Upper lobe of right lung (tissue), 1 donor: ENCODE results near the gene ZNF219. TPM values are rescaled to one million over a fixed set of nuclear protein-coding genes. Genes with fewer than 3 reads are reported as not detected.

Source experiments
- ATAC-seq: fragments of 200-7000 bp; cut with Tn5 transposase; one replicate; pipeline ENCODE4 v1.9.1; 2020; ENCODE audit warnings: mild to moderate bottlenecking, moderate library complexity
- DNase-seq: peaks from one replicate; pipeline ENCODE4 v3.0.0-alpha.2; 2020
- H3K27ac ChIP-seq: fragments of 200-600 bp; one replicate; pipeline ENCODE4 v1.8.0; 2022
- H3K27me3 ChIP-seq: fragments of 200-600 bp; one replicate; pipeline ENCODE4 v1.8.0; 2022; ENCODE audit warnings: mild to moderate bottlenecking
- H3K36me3 ChIP-seq: fragments of 200-600 bp; one replicate; pipeline ENCODE4 v1.8.0; 2022
- H3K4me1 ChIP-seq: fragments of 200-600 bp; one replicate; pipeline ENCODE4 v1.8.0; 2022
- H3K4me3 ChIP-seq: fragments of 200-600 bp; one replicate; pipeline ENCODE4 v1.8.0; 2022; ENCODE audit warnings: mild to moderate bottlenecking
- H3K9me3 ChIP-seq: fragments of 200-600 bp; one replicate; pipeline ENCODE4 v1.8.0; 2022
- intact Hi-C: fragments of 100-400 bp; cut with DNase I; formaldehyde crosslinking; loops from one replicate; pipeline ENCODE4 v1.11.0; 2022
- total RNA-seq: library from RNA; stranded (reverse); fragmentation: NEBNext Ultra II Directional; extraction: Animal tissue kit (Norgen Biotek cat#: 25700); gene quantifications from one replicate; pipeline ENCODE4 v1.2.1, GENCODE V29; 2021
- TF ChIP-seq, protein P1 (sequence below): fragments of 200-600 bp; IDR thresholded peaks from one replicate; pipeline ENCODE4 v1.8.0; 2022; ENCODE audit warnings: antibody characterized with exemption
- donor health status: DM: no; HTN: yes; CAD: no; lungs with severe emphysema.

ZNF219 gene
- total RNA-seq, 1 donor from 2014 or later = 52.8 TPM

DNA sequence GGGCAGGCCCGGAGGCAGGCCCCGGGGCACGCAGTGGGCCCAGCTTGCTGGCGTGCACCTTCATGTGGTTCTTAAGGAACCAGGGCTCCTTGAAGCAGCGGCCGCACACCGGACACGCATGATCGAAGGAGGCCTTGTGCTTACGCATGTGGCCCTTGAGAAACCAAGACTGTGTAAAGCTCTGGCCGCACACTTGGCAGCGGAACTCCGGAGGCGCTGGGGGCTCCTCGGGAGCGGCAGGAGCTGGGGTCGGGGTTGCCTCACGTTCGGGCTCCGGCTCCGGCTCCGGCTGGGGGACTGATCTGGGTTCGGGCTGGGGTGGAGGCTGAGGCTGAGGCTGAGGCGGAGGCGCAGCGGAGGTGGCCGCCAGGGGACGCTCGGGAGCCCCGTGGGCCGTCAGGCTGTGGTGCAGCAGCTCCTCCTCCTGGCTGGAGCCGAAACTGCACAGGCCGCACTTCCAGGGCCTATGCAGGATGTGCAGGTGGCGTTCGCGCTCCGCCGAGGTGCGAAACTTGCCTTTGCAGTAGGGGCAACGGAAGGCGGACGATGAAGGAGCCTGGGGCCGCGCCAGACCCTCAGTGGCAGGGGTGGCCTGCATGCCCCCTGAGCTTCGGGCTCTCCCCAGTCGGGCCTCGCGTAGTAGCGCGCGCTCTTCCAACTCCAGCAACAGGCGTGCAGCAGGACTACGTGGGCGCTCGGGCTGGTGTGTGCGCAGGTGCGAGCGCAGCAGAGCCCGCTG, 6.0 kb downstream of the ZNF219 start:
- TF ChIP-seq, protein P1, sequence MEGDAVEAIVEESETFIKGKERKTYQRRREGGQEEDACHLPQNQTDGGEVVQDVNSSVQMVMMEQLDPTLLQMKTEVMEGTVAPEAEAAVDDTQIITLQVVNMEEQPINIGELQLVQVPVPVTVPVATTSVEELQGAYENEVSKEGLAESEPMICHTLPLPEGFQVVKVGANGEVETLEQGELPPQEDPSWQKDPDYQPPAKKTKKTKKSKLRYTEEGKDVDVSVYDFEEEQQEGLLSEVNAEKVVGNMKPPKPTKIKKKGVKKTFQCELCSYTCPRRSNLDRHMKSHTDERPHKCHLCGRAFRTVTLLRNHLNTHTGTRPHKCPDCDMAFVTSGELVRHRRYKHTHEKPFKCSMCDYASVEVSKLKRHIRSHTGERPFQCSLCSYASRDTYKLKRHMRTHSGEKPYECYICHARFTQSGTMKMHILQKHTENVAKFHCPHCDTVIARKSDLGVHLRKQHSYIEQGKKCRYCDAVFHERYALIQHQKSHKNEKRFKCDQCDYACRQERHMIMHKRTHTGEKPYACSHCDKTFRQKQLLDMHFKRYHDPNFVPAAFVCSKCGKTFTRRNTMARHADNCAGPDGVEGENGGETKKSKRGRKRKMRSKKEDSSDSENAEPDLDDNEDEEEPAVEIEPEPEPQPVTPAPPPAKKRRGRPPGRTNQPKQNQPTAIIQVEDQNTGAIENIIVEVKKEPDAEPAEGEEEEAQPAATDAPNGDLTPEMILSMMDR = peak; percentile 100
- peak; percentile 98 for ATAC-seq
- Histone ChIP-seq H3K4me3 (no peak overlapping the region), H3K36me3 (peaks cover 52% of the 10 kb centered on the region), H3K4me1 (peaks cover 13% of the 10 kb centered on the region), H3K27me3 (no peaks in the 10 kb centered on the region), H3K27ac (no peak overlapping the region), H3K9me3 (no peaks in the 10 kb centered on the region)
- peak; percentile 93 for DNase-seq
- intact Hi-C loops = loop anchor here (5.0 kb wide), 1 partner anchor 75 kb away; no protein-coding TSS in a partner anchor

DNA sequence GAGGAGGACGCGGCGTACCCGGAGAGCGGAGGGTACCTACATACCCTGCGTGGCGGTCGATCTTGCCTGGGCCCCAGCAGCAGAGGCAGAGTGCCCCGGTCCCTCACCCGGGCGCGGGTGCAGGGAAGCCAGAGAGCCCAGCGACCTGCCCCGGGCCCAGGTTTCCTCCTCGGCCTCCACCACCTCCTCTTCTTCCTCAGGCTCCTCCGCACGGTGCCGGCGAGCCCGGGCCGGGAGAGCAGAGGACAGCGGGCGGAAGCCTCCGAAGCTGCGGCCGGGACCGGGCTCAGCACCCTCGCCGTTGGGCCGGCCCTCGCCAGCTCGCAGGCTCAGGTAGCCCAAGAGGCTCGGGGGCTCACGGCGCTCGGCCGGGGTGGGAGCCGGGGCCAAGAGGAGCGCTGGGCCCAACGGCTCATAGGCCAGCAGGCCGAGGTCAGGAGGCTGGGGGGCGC, 6.6 kb downstream of the ZNF219 start:
- H3K36me3 ChIP-seq = peaks cover 58% of the 10 kb centered on the region

DNA sequence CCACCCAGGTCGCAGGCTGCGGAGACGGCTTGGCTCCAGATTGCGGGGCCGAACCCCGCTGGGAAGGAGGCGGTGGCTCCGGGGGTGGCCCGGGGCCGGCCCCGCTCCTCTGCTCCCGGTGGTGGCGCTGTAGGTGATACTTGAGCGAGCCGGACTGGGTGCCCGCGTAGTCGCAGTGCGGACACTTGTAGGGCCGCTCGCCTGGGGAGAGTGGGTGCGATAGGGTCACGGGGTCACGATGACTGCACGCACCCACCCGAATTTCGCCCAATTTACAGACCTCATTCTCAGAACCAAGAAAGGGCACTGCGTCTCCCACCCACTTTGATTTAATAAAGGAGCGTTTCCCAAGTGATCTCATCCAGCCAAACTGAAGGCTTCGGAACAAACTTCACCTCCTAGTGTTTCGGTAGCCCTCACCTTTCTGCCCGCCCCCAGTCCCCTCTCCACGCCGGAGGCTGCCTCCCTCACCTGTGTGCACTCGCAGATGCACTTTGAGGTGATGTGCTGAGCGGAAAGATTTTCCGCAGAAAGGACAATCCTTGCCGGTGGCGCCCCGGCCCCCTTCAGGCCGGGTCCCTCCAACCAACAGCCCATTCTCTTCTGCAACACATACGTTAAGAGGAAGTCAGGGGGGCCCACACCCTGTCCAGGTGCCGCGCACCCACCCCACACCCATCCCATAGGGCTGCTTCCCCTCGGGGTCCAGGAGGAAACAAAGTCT, 7.4 kb downstream of the ZNF219 start:
- Histone ChIP-seq H3K27me3 (no peaks in the 10 kb centered on the region), H3K9me3 (no peaks in the 10 kb centered on the region), H3K36me3 (peaks cover 62% of the 10 kb centered on the region), H3K4me3 (no peak overlapping the region), H3K4me1 (peaks cover 3% of the 10 kb centered on the region), H3K27ac (no peak overlapping the region)
- no peak for ATAC-seq
- DNase-seq = no peak
- intact Hi-C loops = loop anchor here (5.0 kb wide), 1 partner anchor 74 kb away; no protein-coding TSS in a partner anchor
- TF ChIP-seq, protein P1 = no peak

More for the DNA sequence above, 6.6 kb downstream of the ZNF219 start:
- no peak overlapping the region for H3K4me3 ChIP-seq
- no peaks in the 10 kb centered on the region for H3K27me3 ChIP-seq
- TF ChIP-seq, protein P1 = no peak
- H3K9me3 ChIP-seq = no peaks in the 10 kb centered on the region
- no peak for DNase-seq
- no peak for ATAC-seq
- H3K27ac ChIP-seq = no peak overlapping the region
- H3K4me1 ChIP-seq = peaks cover 9% of the 10 kb centered on the region
- intact Hi-C loops = loop anchor here (5.0 kb wide), 1 partner anchor 75 kb away; no protein-coding TSS in a partner anchor

DNA sequence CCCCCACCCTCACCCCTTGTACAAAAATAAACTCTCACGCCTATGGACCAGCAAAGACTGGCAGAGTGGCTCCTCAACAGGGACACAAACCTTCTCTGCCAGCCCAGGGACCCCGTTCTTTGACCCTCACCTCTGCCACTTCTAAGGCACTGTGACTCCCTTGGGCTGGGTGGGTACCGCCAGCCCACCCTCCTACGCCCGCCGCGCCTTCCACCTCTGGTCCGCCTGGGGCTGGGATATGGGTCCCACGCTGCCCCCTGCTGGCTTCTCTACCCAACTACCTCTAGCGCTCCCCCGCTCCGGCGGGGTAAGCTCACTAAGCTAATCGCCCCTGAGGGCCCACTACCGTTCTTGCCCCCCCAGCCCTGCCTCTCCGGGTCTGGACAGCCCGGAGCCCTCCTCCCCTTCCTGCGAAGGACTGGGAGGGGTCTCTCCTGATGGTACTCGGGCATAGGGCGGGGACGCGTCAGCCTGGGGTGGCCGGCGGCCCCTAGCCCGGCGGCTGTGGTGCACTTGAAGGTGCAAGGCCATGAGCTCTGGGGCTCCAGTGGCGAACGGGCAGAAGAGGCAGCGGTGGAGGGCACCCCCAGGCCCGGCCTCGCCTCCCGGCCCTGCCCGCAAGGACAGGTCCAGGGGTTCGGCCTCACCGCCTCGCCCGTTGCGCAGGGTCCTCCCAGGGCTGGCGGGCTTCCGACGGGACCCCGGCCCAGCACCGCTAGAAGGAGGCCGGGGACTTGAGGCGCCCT, 8.1 kb downstream of the ZNF219 start:
- Histone ChIP-seq H3K27ac (no peak overlapping the region), H3K27me3 (no peaks in the 10 kb centered on the region), H3K9me3 (no peaks in the 10 kb centered on the region), H3K4me1 (peaks cover 6% of the 10 kb centered on the region), H3K36me3 (peaks cover 62% of the 10 kb centered on the region), H3K4me3 (no peak overlapping the region)
- intact Hi-C loops = loop anchor here (5.0 kb wide), 1 partner anchor 73 kb away; no protein-coding TSS in a partner anchor
- TF ChIP-seq, protein P1 = peak; percentile 51
- ATAC-seq = peak; percentile 7
- DNase-seq = peak; percentile 75

DNA sequence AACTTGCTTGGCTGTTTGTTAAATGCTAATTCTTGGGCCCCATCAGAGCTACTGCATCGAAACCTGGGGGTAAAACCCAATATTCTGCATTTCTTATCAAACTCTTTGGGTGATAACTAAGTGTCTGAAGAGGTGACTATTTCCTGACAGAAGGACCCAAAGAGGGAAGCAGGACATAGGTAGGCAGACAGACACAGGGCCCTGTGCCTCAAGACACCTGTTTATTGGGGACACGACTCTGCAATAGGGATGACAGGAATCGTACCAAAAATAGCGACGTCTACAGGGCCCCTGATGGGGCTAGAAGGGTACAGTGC, 8.6 kb downstream of the ZNF219 start:
- ATAC-seq (no peak), DNase-seq (no peak)
- no peaks in the 10 kb centered on the region for H3K9me3 ChIP-seq
- H3K27ac ChIP-seq = no peak overlapping the region
- no peaks in the 10 kb centered on the region for H3K27me3 ChIP-seq
- intact Hi-C loops = loop anchor here (5.0 kb wide), 1 partner anchor 73 kb away; no protein-coding TSS in a partner anchor
- H3K4me1 ChIP-seq = peaks cover 8% of the 10 kb centered on the region
- H3K36me3 ChIP-seq = peaks cover 62% of the 10 kb centered on the region
- TF ChIP-seq, protein P1 = no peak
- H3K4me3 ChIP-seq = no peak overlapping the region
